Measurements from ENCODE around the gene EIF4E2. TPM values are rescaled to one million over a fixed set of nuclear protein-coding genes. Genes with fewer than 3 reads are reported as not detected.

EIF4E2 gene
- total RNA-seq, 1 experiment from 2014 or later: 69.6 TPM

- Histone ChIP-seq H3F3A (ENCODE audit: insufficient read depth, low read depth) (0 out of 2 replicates have a peak, but pooled peaks cover 5% of the 10 kb centered on the region), H3K4me2 (no peak overlapping the region), H3K9me3 (ENCODE audit: insufficient read depth, low read depth) (no peaks in the 10 kb centered on the region), H3K36me3 (ENCODE audit: low read depth) (peaks cover 21% of the 10 kb centered on the region), H3K9me2 (ENCODE audit: insufficient read depth) (no peaks in the 10 kb centered on the region), H3K4me3 (no peak overlapping the region), H3K79me2 (ENCODE audit: low read depth) (no peaks in the 10 kb centered on the region), H3K27me3 (ENCODE audit: insufficient read depth, low read depth) (no peaks in the 10 kb centered on the region), H2AFZ (no peak overlapping the region), H3K27ac (no peak overlapping the region), H3K4me1 (replicated peaks; ENCODE audit: insufficient read depth) (no peaks in the 10 kb centered on the region), H4K20me1 (ENCODE audit: insufficient read depth) (0 out of 2 replicates have a peak, but pooled peaks cover 6% of the 10 kb centered on the region)
- no peak for DNase-seq
- ChIA-PET CTCF (no interaction called here), POLR2A (ENCODE audit: unreplicated experiment) (no interaction called here)
- intact Hi-C loops (cut with micrococcal nuclease; ENCODE audit: unreplicated experiment): no loop called here
- no TSS peak for BruUV-seq (replicated peaks)
- no peak for TF ChIP-seq CTCF (conservative IDR thresholded peaks at IDR 0.05)
- TF ChIP-seq EZH2 (IDR thresholded peaks at IDR 0.05; ENCODE audit: low read depth): no peak
These were observed 13.1 kb downstream of the EIF4E2 start for GRCh38 chr2:232563580-232563979.

- CTCF ChIA-PET: no interaction called here
- H3K9me3 ChIP-seq (ENCODE audit: insufficient read depth, low read depth): no peaks in the 10 kb centered on the region
- H3K27ac ChIP-seq: no peak overlapping the region
- DNase-seq: no peak
- H4K20me1 ChIP-seq (ENCODE audit: insufficient read depth): no peaks in the 10 kb centered on the region
- no peaks in the 10 kb centered on the region for H3F3A ChIP-seq (ENCODE audit: insufficient read depth, low read depth)
- TF ChIP-seq CTCF (conservative IDR thresholded peaks at IDR 0.05) (no peak), EZH2 (IDR thresholded peaks at IDR 0.05; ENCODE audit: low read depth) (no peak)
- peaks cover 24% of the 10 kb centered on the region for H3K36me3 ChIP-seq (ENCODE audit: low read depth)
- H3K4me1 ChIP-seq (replicated peaks; ENCODE audit: insufficient read depth): no peaks in the 10 kb centered on the region
- intact Hi-C loops (cut with micrococcal nuclease; ENCODE audit: unreplicated experiment): no loop called here
- POLR2A ChIA-PET (ENCODE audit: unreplicated experiment): no interaction called here
- BruUV-seq (replicated peaks): no TSS peak
- H3K27me3 ChIP-seq (ENCODE audit: insufficient read depth, low read depth): no peaks in the 10 kb centered on the region
- no peak overlapping the region for H2AFZ ChIP-seq
- no peak overlapping the region for H3K4me3 ChIP-seq
- H3K9me2 ChIP-seq (ENCODE audit: insufficient read depth): no peaks in the 10 kb centered on the region
- H3K79me2 ChIP-seq (ENCODE audit: low read depth): no peaks in the 10 kb centered on the region
- no peak overlapping the region for H3K4me2 ChIP-seq
These were observed 17.2 kb downstream of the EIF4E2 start for GRCh38 chr2:232567721-232568120.

GRCh38 chr2:232568161-232568560 is 17.7 kb downstream of the EIF4E2 start:
- CTCF ChIA-PET: no interaction called here
- H3F3A ChIP-seq (ENCODE audit: insufficient read depth, low read depth): no peaks in the 10 kb centered on the region
- H3K4me2 ChIP-seq: no peak overlapping the region
- no peaks in the 10 kb centered on the region for H3K4me1 ChIP-seq (replicated peaks; ENCODE audit: insufficient read depth)
- no peak for TF ChIP-seq CTCF (conservative IDR thresholded peaks at IDR 0.05)
- TF ChIP-seq EZH2 (IDR thresholded peaks at IDR 0.05; ENCODE audit: low read depth): no peak
- H4K20me1 ChIP-seq (ENCODE audit: insufficient read depth): no peaks in the 10 kb centered on the region
- H3K9me2 ChIP-seq (ENCODE audit: insufficient read depth): no peaks in the 10 kb centered on the region
- no peaks in the 10 kb centered on the region for H3K27me3 ChIP-seq (ENCODE audit: insufficient read depth, low read depth)
- H3K9me3 ChIP-seq (ENCODE audit: insufficient read depth, low read depth): no peaks in the 10 kb centered on the region
- H3K79me2 ChIP-seq (ENCODE audit: low read depth): no peaks in the 10 kb centered on the region
- H2AFZ ChIP-seq: no peak overlapping the region
- no TSS peak for BruUV-seq (replicated peaks)
- POLR2A ChIA-PET (ENCODE audit: unreplicated experiment): no interaction called here
- H3K27ac ChIP-seq: no peak overlapping the region
- intact Hi-C loops (cut with micrococcal nuclease; ENCODE audit: unreplicated experiment): no loop called here
- H3K36me3 ChIP-seq (ENCODE audit: low read depth): peaks cover 24% of the 10 kb centered on the region
- H3K4me3 ChIP-seq: no peak overlapping the region
- DNase-seq: peak in 1 of 2 experiments; percentile 39

Measured in PC-9 (cell line).